Upper lobe of right lung (tissue), 1 donor: ENCODE results near the gene NTNG2. TPM values are rescaled to one million over a fixed set of nuclear protein-coding genes. Genes with fewer than 3 reads are reported as not detected.

Experiments
- ATAC-seq: fragments of 200-7000 bp; cut with Tn5 transposase; one replicate; pipeline ENCODE4 v1.9.1; 2020; ENCODE audit warnings: mild to moderate bottlenecking, moderate library complexity
- DNase-seq: peaks from one replicate; pipeline ENCODE4 v3.0.0-alpha.2; 2020
- H3K27ac ChIP-seq: fragments of 200-600 bp; one replicate; pipeline ENCODE4 v1.8.0; 2022
- H3K27me3 ChIP-seq: fragments of 200-600 bp; one replicate; pipeline ENCODE4 v1.8.0; 2022; ENCODE audit warnings: mild to moderate bottlenecking
- H3K36me3 ChIP-seq: fragments of 200-600 bp; one replicate; pipeline ENCODE4 v1.8.0; 2022
- H3K4me1 ChIP-seq: fragments of 200-600 bp; one replicate; pipeline ENCODE4 v1.8.0; 2022
- H3K4me3 ChIP-seq: fragments of 200-600 bp; one replicate; pipeline ENCODE4 v1.8.0; 2022; ENCODE audit warnings: mild to moderate bottlenecking
- H3K9me3 ChIP-seq: fragments of 200-600 bp; one replicate; pipeline ENCODE4 v1.8.0; 2022
- CTCF ChIP-seq: fragments of 200-600 bp; IDR thresholded peaks from one replicate; pipeline ENCODE4 v1.8.0; 2022; ENCODE audit warnings: antibody characterized with exemption
- intact Hi-C: fragments of 100-400 bp; cut with DNase I; formaldehyde crosslinking; loops from one replicate; pipeline ENCODE4 v1.11.0; 2022
- total RNA-seq: library from RNA; stranded (reverse); fragmentation: NEBNext Ultra II Directional; extraction: Animal tissue kit (Norgen Biotek cat#: 25700); gene quantifications from one replicate; pipeline ENCODE4 v1.2.1, GENCODE V29; 2021
- donor health status: DM: no; HTN: yes; CAD: no; lungs with severe emphysema.

Gene NTNG2
- total RNA-seq, 1 donor from 2014 or later = 7.6 TPM

GRCh38 chr9:132245465-132245864, 83.6 kb downstream of the NTNG2 start:
- TF ChIP-seq CTCF = no peak
- no peak for ATAC-seq
- H3K36me3 ChIP-seq = no peaks in the 10 kb centered on the region
- H3K9me3 ChIP-seq = no peaks in the 10 kb centered on the region
- H3K27ac ChIP-seq = no peak overlapping the region
- no peak for DNase-seq
- peaks cover 14% of the 10 kb centered on the region for H3K27me3 ChIP-seq
- H3K4me1 ChIP-seq = peaks cover 9% of the 10 kb centered on the region
- H3K4me3 ChIP-seq = no peak overlapping the region
- intact Hi-C loops = no loop called here

GRCh38 chr9:132247942-132248341, 86.1 kb downstream of the NTNG2 start:
- Histone ChIP-seq H3K27me3 (peaks cover 14% of the 10 kb centered on the region), H3K4me3 (no peak overlapping the region), H3K4me1 (peaks cover 4% of the 10 kb centered on the region), H3K9me3 (no peaks in the 10 kb centered on the region), H3K27ac (no peak overlapping the region), H3K36me3 (no peaks in the 10 kb centered on the region)
- intact Hi-C loops = no loop called here
- DNase-seq (no peak), ATAC-seq (no peak)
- no peak for TF ChIP-seq CTCF

GRCh38 chr9:132249123-132249522, 87.3 kb downstream of the NTNG2 start:
- peak; percentile 90 for DNase-seq

GRCh38 chr9:132249690-132250089, 87.8 kb downstream of the NTNG2 start:
- ATAC-seq = no peak
- H3K27ac ChIP-seq = no peak overlapping the region
- intact Hi-C loops = loop anchor here (5.0 kb wide), 1 partner anchor 492 kb away; no protein-coding TSS in a partner anchor
- peaks cover 14% of the 10 kb centered on the region for H3K27me3 ChIP-seq
- peaks cover 4% of the 10 kb centered on the region for H3K4me1 ChIP-seq
- no peak for TF ChIP-seq CTCF
- H3K4me3 ChIP-seq = no peak overlapping the region
- H3K9me3 ChIP-seq = no peaks in the 10 kb centered on the region
- H3K36me3 ChIP-seq = no peaks in the 10 kb centered on the region
- no peak for DNase-seq

More at GRCh38 chr9:132249123-132249522, 87.3 kb downstream of the NTNG2 start:
- no peaks in the 10 kb centered on the region for H3K9me3 ChIP-seq
- no peaks in the 10 kb centered on the region for H3K36me3 ChIP-seq
- intact Hi-C loops = no loop called here
- no peak overlapping the region for H3K4me3 ChIP-seq
- no peak for TF ChIP-seq CTCF
- ATAC-seq = peak; percentile 77
- peaks cover 14% of the 10 kb centered on the region for H3K27me3 ChIP-seq
- peaks cover 4% of the 10 kb centered on the region for H3K4me1 ChIP-seq
- no peak overlapping the region for H3K27ac ChIP-seq

GRCh38 chr9:132250324-132251262, 88.7 kb downstream of the NTNG2 start:
- H3K36me3 ChIP-seq = no peaks in the 10 kb centered on the region
- H3K9me3 ChIP-seq = no peaks in the 10 kb centered on the region
- DNase-seq (no peak), ATAC-seq (peak; percentile 9)
- no peak overlapping the region for H3K27ac ChIP-seq
- H3K27me3 ChIP-seq = peaks cover 14% of the 10 kb centered on the region
- H3K4me3 ChIP-seq = no peak overlapping the region
- intact Hi-C loops = loop anchor here (5.0 kb wide), 1 partner anchor 493 kb away; no protein-coding TSS in a partner anchor
- no peak for TF ChIP-seq CTCF
- H3K4me1 ChIP-seq = peaks cover 4% of the 10 kb centered on the region
